ENCODE results near the gene JMJD8.

DNA sequence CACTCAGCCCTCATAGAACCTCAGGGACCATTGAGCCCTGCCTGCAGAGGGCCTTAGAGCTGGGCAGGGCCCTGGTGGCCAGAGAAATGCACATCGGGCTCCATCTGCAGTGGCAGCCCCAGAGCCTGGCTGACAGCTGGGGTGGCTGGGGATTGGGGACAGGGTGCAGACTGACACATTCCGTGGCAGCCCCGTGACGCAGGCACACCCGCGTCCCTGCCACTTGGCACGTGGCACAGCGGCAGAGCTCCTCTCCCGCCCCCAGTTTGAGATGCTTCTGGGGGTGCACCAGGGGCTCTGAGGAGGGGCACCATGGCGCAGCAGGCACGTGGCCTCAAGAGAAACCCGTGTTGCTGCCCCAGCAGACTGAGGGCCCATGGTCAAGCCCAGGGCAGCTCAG, 19.3 kb upstream of the JMJD8 start:
- TF ChIP-seq EZH2 (IDR thresholded peaks at IDR 0.05; ENCODE audit: insufficient read depth, poor library complexity, severe bottlenecking): no peak
- TF ChIP-seq EZH2phosphoT487 (IDR thresholded peaks at IDR 0.05; ENCODE audit: insufficient read depth, low read depth): no peak

All from GM23248 (cell line).